HG03175 (cell line): Measurements from ENCODE around the gene STK32C.
"Not testable (repeated sequence)": the region's sequence is repeated elsewhere in the genome, so short reads cannot be mapped to it uniquely, and the experiment has no call there.

Source experiments
- ATAC-seq: cut with Tn5 transposase; IDR thresholded peaks from one replicate; pipeline ENCODE4 v1.9.1; 2021; ENCODE audit warnings: mild to moderate bottlenecking, moderate library complexity; ENCODE audit not compliant: unreplicated experiment

Gene STK32C

DNA sequence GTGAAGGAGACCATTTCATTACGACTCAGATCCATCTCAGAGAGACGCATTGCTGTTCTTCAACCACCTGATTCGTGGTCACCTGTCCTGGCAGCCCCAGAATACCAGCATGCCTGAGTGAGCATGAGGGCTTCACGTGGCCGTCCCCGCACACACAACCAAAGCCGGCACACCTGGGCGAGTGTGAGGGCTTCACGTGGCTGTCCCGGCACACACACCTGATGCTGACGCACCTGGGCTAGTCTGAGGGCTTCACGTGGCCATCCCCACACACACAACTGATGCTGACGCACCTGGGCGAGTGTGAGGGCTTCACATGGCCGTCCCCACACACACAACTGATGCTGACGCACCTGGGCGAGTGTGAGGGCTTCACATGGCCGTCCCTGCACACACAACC lies 86.8 kb downstream of the STK32C start:
- not testable (repeated sequence) for ATAC-seq

DNA sequence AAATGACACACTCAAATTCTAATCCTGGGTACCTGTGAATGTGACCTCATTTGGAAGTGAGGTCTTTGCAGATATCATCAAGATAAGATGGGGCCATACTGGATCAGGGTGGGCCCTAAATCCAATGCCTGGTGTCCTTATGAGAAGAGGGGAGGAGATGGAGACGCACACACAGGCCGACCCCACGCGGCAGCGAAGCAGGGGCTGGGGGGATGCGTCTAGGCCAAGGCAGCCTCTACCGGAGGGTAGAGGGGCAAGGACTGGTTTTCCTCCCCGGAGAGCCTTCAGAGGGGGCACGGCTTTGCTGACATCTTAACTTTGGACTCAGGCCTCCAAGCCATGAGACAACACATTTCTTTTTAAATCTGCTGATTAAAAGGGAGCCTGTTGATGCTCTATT lies 87.7 kb downstream of the STK32C start:
- ATAC-seq: no peak

GRCh38 chr10:132219486-132219885 lies 88.3 kb downstream of the STK32C start:
- ATAC-seq: no peak

- not testable (repeated sequence) for ATAC-seq
Observed at GRCh38 chr10:132216441-132216840, 91.3 kb downstream of the STK32C start.

- ATAC-seq: no peak
Observed at GRCh38 chr10:132213917-132214316, 93.8 kb downstream of the STK32C start.

GRCh38 chr10:132212816-132213215 lies 94.9 kb downstream of the STK32C start:
- ATAC-seq: no peak

GRCh38 chr10:132211246-132211645 lies 96.5 kb downstream of the STK32C start:
- ATAC-seq: no peak

GRCh38 chr10:132210766-132211165 lies 97.0 kb downstream of the STK32C start:
- ATAC-seq: no peak

- no peak for ATAC-seq
Observed at GRCh38 chr10:132209978-132210530, 97.7 kb downstream of the STK32C start.

- no peak for ATAC-seq
Observed at GRCh38 chr10:132209130-132209529, 98.6 kb downstream of the STK32C start.

- ATAC-seq: no peak
Observed at GRCh38 chr10:132208462-132209050, 99.2 kb downstream of the STK32C start.

GRCh38 chr10:132207536-132208461 lies 100.0 kb downstream of the STK32C start:
- no peak for ATAC-seq

DNA sequence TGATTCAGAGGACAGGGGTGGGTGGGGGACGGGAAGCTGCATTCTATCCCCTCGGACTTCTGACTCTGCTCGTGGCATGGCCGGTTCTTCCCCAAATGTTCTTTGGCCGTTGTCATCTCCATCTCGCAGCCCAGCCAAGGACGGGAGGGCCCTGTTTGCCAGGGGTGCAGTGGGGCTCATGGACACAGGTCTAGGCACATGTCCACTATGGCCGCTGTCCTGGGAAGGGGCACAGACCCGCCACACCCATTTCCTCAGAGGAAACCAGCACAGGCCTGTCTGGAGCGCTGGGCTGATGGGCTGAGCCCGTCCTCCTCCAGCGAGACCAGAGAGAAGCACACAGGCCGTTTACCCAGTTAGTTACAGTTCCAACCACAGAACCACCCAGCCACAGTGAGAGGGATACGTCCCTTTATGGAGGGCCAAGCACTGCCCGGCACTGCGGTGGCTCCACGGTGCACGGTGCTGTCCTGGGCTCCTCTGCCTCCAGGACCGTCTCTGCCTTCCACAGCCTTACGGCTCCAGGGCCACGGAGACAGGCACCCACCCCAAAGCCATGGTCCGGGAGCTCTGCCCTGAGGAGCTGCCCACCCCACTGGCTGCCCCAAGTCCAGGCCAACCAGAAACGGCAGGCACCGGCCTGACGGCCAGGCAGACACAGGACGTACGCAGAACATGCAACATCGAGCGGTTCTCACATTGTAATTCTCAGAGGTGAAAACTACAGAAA lies 100.8 kb downstream of the STK32C start:
- no peak for ATAC-seq

GRCh38 chr10:132206377-132206745 lies 101.4 kb downstream of the STK32C start:
- ATAC-seq: no peak

DNA sequence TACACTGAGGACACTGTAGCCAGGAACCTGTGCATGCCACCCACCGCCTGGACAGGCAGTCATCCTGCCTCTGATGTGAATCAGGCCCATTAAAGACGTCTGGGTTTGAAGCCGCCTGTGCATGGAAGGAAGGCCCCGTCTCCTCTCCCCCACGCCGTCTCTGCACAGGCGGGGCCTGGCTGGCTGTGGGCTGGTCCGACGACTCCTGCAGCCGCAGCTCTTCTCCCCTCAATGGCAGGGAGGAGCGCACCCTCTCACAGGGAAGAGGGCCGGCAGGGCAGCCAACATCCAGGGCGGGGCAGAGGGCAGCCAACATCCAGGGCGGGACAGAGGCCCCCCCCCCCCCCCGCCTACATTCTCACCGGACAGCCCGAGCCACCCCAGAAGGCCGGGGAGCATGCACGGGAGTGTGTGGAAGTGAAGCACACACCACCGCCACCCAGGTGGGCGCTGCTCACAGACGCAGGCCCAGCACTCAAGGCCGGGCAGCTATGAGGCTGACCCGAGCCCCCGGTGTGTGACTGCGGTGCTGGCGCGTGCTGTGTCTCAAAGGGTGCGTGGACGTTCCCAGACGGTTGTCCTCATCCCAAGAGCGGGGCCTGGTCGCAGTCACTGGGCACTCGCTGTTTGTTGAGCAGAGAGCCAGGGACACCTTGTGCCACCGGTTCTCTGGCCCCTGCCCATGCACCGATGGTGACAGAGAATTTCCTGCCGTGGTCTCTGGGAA lies 101.9 kb downstream of the STK32C start:
- ATAC-seq: no peak

DNA sequence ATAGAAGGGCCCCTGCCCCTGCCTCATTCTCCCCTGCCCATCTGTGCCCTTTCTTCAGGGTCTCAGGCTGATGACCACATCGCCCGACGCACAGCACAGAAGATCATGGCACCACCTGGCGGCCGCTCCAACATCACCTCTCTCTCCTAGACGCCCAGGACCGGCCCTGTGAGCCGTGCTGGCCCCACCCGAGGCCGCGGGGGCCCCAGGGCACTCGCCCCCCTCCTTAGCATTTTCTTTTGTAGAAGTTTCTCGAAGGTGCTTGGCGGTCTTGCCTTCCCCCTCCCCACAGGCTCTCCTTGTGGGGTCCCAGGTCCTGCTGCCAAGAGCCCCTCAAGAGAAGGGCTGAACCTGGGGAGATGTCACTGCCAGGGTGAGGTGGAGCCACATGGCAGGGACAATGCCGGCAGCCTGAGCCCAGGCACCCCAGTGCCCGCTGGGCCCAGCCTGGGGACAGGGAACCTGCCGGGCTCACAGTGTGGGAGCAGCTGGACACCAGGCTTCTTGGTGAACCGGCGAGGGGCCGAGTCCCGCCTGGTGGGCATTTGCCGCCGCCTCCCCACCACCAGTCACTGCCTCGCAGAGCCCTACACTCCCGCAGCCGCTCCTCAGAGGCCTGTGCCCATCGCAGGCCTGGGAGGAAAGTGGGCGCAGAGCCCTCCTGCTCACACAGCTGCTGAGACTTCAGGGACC lies 102.8 kb downstream of the STK32C start:
- no peak for ATAC-seq

- ATAC-seq: no peak
Observed at GRCh38 chr10:132204078-132204780, 103.5 kb downstream of the STK32C start.

DNA sequence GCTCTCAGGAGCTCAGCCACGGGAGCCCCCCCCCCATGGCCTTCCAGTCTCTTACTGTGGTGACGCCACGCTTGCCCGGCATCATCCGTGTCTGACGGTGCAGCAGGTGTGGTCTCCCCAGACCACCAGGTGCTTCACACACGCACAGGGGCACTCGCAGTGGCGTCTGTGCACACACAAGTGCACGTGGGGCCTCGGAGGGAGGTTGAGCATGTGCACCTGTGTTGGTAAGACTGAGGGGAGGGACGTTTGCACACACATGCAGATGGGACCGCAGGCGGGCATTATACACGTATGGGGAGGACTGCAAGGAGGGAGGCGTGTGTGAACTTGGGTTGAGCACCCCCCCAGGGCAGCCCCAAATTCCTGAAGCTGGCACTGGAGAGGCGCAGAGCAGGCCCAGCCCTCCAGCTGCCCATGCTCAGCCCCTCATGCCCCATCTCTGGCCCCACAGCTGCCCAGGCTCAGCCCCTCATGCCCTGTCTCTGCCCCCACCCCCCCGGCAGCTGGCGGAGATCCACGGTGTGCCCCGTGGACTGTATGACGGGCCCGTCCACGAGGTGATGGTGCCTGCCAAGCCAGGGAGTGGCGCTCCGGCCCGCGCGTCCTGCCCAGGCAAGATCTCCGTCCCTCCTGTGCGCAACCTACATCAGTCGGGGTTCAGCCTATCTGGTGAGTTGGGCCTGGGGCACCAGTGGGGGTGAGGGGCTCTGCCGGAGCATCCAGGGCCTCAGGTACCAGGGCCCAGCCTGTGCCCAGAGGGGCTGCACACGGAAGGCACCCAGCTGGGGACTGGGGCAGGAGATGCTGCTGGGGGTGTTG lies 104.3 kb downstream of the STK32C start:
- no peak for ATAC-seq
